Natural killer cell (primary cell): Measurements from ENCODE around the gene ZRSR2. TPM values are rescaled to one million over a fixed set of nuclear protein-coding genes. Genes with fewer than 3 reads are reported as not detected.
A peak's percentile ranks its signal among the peaks of the same experiment; 100 is the strongest.
"Not testable (repeated sequence)": the region's sequence is repeated elsewhere in the genome, so short reads cannot be mapped to it uniquely, and the experiment has no call there.

Experiments used
- ATAC-seq, 3 donors: fragments of 150-1000 bp in 2 of 3; fragments of 200-7000 bp in 1 of 3; cut with Tn5 transposase; 1 replicate in 1 of 3; 2 replicates in 2 of 3; pipeline ENCODE4 v1.10.0; 2021; ENCODE audit warnings: mild to moderate bottlenecking in 2 of 3, moderate library complexity in 2 of 3
- DNase-seq, 2 donors: peaks; one replicate each; pipeline versions ENCODE4 v3.0.0 to v3.0.0-alpha.2; 2013 to 2021; ENCODE audit warnings: mixed read lengths in 1 of 2
- H3K27ac ChIP-seq: one replicate; pipeline ENCODE4 v1.5.1; 2013; ENCODE audit warnings: mild to moderate bottlenecking, low read length
- H3K27me3 ChIP-seq: one replicate; pipeline ENCODE4 v1.6.1; 2013; ENCODE audit warnings: low read length; ENCODE audit not compliant: control insufficient read depth, insufficient read depth
- H3K36me3 ChIP-seq: one replicate; pipeline ENCODE4 v1.6.1; 2013; ENCODE audit warnings: low read length; ENCODE audit not compliant: control insufficient read depth, insufficient read depth
- H3K4me1 ChIP-seq: one replicate; pipeline ENCODE4 v1.6.1; 2013; ENCODE audit warnings: low read length; ENCODE audit not compliant: control insufficient read depth, insufficient read depth
- H3K4me3 ChIP-seq: one replicate; pipeline ENCODE4 v1.5.1; 2013; ENCODE audit warnings: low read length
- H3K9me3 ChIP-seq: one replicate; pipeline ENCODE4 v1.6.1; 2013; ENCODE audit warnings: low read length; ENCODE audit not compliant: control insufficient read depth, insufficient read depth
- H3K27ac Mint-ChIP-seq, 2 donors: one replicate each; pipeline ENCODE4 v1.8.0; 2022; ENCODE audit warnings: mild to moderate bottlenecking in 2 of 2, mixed read lengths in 2 of 2, moderate library complexity in 1 of 2
- H3K27me3 Mint-ChIP-seq, 2 donors: one replicate each; pipeline ENCODE4 v1.8.0; 2022; ENCODE audit warnings: low read depth in 2 of 2, mixed read lengths in 2 of 2
- H3K36me3 Mint-ChIP-seq: one replicate; pipeline ENCODE4 v1.8.0; 2022; ENCODE audit warnings: mixed read lengths
- H3K4me1 Mint-ChIP-seq, 2 donors: one replicate each; pipeline ENCODE4 v1.8.0; 2022; ENCODE audit warnings: mixed read lengths in 2 of 2
- H3K4me3 Mint-ChIP-seq: one replicate; pipeline ENCODE4 v1.8.0; 2022; ENCODE audit warnings: mild to moderate bottlenecking, moderate library complexity, mixed read lengths
- H3K9me3 Mint-ChIP-seq, 2 donors: one replicate each; pipeline ENCODE4 v1.8.0; 2022; ENCODE audit warnings: mixed read lengths in 2 of 2
- CTCF ChIP-seq: fragments of 200-600 bp; IDR thresholded peaks from one replicate; pipeline ENCODE4 v1.8.0; 2022; ENCODE audit warnings: antibody characterized with exemption
- WGBS: methylation state at CpG from one replicate; pipeline ENCODE4 v1.1.7; 2013; ENCODE audit warnings: missing lambda C conversion rate; ENCODE audit not compliant: insufficient coverage; 5-methylcytosine and 5-hydroxymethylcytosine counted together
- intact Hi-C: fragments of 100-400 bp; cut with micrococcal nuclease; formaldehyde crosslinking; loops from one replicate; pipeline ENCODE4 v1.14.2; 2022
- total RNA-seq, 4 donors: library from RNA; stranded (reverse); fragments of 120-200 nt in 1 of 4; gene quantifications; one replicate each; pipeline versions ENCODE4 v1.2.3 to v1.2.4, GENCODE V29; 2013 to 2022

The ZRSR2 gene
- total RNA-seq: 10 to 100 TPM; 21.7 to 44.2 (median 28.2) TPM
- total RNA-seq (2013): 23.2 TPM

- peak within 1 kb of the TSS; percentile 84 for H3K27ac ChIP-seq
- H3K27ac Mint-ChIP-seq: no peak within 1 kb of the TSS
- peaks cover 16 to 17% of the 10 kb centered on the region in 2 donors for H3K4me1 Mint-ChIP-seq
- intact Hi-C loops: loop anchor here (1.0 to 2.0 kb wide), 3 partner anchors 65 to 115 kb away; no protein-coding TSS in a partner anchor
- H3K36me3 Mint-ChIP-seq: peaks cover under 1% of the 10 kb centered on the region
- no peaks in the 10 kb centered on the region for H3K9me3 ChIP-seq
- ATAC-seq (peak; percentile 92 to 97 (median 92)), DNase-seq (peak; percentile 78 to 92)
- TF ChIP-seq CTCF: no peak
- H3K27me3 ChIP-seq: no peaks in the 10 kb centered on the region
- peaks cover 21% of the 10 kb centered on the region for H3K4me1 ChIP-seq
- H3K27me3 Mint-ChIP-seq: no peaks in the 10 kb centered on the region
- no peak within 1 kb of the TSS for H3K4me3 Mint-ChIP-seq
- peak within 1 kb of the TSS; percentile 59 for H3K4me3 ChIP-seq
- H3K36me3 ChIP-seq: peaks cover 7% of the 10 kb centered on the region
- H3K9me3 Mint-ChIP-seq: no peaks in the 10 kb centered on the region
- 0% methylated on average over 51 of the region's 55 CpGs for WGBS
Observed at GRCh38 chrX:15789979-15790768, at the start of gene ZRSR2. ZRSR2 (plus strand) TSS chrX:15790484; CDS start chrX:15790496, 12 bp downstream.

GRCh38 chrX:15744181-15744867 is 46.0 kb upstream of the ZRSR2 start:
- Mint-ChIP-seq H3K4me1 (peaks cover 85 to 86% of the 10 kb centered on the region in 2 donors), H3K36me3 (peaks cover 13% of the 10 kb centered on the region), H3K4me3 (no peak overlapping the region), H3K9me3 (no peaks in the 10 kb centered on the region), H3K27me3 (no peaks in the 10 kb centered on the region), H3K27ac (peak overlapping the region in 1 of 2 donors; percentile 77)
- H3K27ac ChIP-seq: no peak overlapping the region
- intact Hi-C loops: no loop called here
- no peak overlapping the region for H3K4me3 ChIP-seq
- no peak for DNase-seq
- H3K36me3 ChIP-seq: peaks cover 4% of the 10 kb centered on the region
- 100% methylated on average over 8 of the region's 9 CpGs for WGBS
- no peak for TF ChIP-seq CTCF
- H3K27me3 ChIP-seq: no peaks in the 10 kb centered on the region
- H3K9me3 ChIP-seq: no peaks in the 10 kb centered on the region
- ATAC-seq: peak in 1 of 3 donors; percentile 17
- peaks cover 28% of the 10 kb centered on the region for H3K4me1 ChIP-seq

GRCh38 chrX:15745179-15745578 is 45.1 kb upstream of the ZRSR2 start:
- H3K9me3 Mint-ChIP-seq: no peaks in the 10 kb centered on the region
- Histone ChIP-seq H3K27ac (no peak overlapping the region), H3K4me3 (no peak overlapping the region), H3K36me3 (peaks cover 4% of the 10 kb centered on the region), H3K27me3 (no peaks in the 10 kb centered on the region), H3K9me3 (no peaks in the 10 kb centered on the region), H3K4me1 (peaks cover 30% of the 10 kb centered on the region)
- peaks cover 85 to 86% of the 10 kb centered on the region in 2 donors for H3K4me1 Mint-ChIP-seq
- no peak for TF ChIP-seq CTCF
- no peak for ATAC-seq
- H3K36me3 Mint-ChIP-seq: peaks cover 13% of the 10 kb centered on the region
- no peak for DNase-seq
- H3K27ac Mint-ChIP-seq: peak overlapping the region; percentile 42 to 70
- intact Hi-C loops: loop anchor here (5.0 kb wide), 1 partner anchor 37 kb away; no protein-coding TSS in a partner anchor
- no peaks in the 10 kb centered on the region for H3K27me3 Mint-ChIP-seq
- WGBS: 100% methylated on average over 4 of the region's 4 CpGs
- no peak overlapping the region for H3K4me3 Mint-ChIP-seq

GRCh38 chrX:15746651-15747050 is 43.6 kb upstream of the ZRSR2 start:
- H3K36me3 Mint-ChIP-seq: peaks cover 13% of the 10 kb centered on the region
- H3K4me3 ChIP-seq, ATAC-seq, H3K4me3 Mint-ChIP-seq, H3K27me3 ChIP-seq, H3K9me3 ChIP-seq, H3K36me3 ChIP-seq, DNase-seq, H3K27me3 Mint-ChIP-seq, H3K27ac ChIP-seq, H3K9me3 Mint-ChIP-seq: not testable (repeated sequence)
- 96% methylated on average over 4 of the region's 6 CpGs for WGBS
- intact Hi-C loops: loop anchor here (5.0 kb wide), 1 partner anchor 36 kb away; no protein-coding TSS in a partner anchor
- H3K4me1 Mint-ChIP-seq: peaks cover 91 to 92% of the 10 kb centered on the region in 2 donors
- H3K4me1 ChIP-seq: peaks cover 32% of the 10 kb centered on the region
- peak overlapping the region; percentile 65 to 96 for H3K27ac Mint-ChIP-seq
